Gastrocnemius medialis (tissue), 4 donors: ENCODE results near the gene NKTR.

ENCODE experiments used
- CTCF ChIP-seq, 5 experiments: fragments of 450-650 bp in 3 of 5; fragments of 200-600 bp in 2 of 5; sonication (generic) in 2 of 5; IDR thresholded peaks in 4 of 5; conservative IDR thresholded peaks in 1 of 5; 1 replicate in 4 of 5; 2 replicates in 1 of 5; pipeline ENCODE4 v1.5.1; 2016 to 2019; ENCODE audit warnings: antibody characterized with exemption in 5 of 5, mild to moderate bottlenecking in 3 of 5, moderate library complexity in 3 of 5
- POLR2A ChIP-seq, 2 donors: fragments of 450-650 bp; IDR thresholded peaks; one replicate each; pipeline ENCODE4 v1.6.1; 2017; ENCODE audit warnings: antibody characterized with exemption in 2 of 2, mild to moderate bottlenecking in 2 of 2, moderate library complexity in 2 of 2

- TF ChIP-seq CTCF (IDR thresholded peaks at IDR 0.05 in 4 of 5, conservative IDR thresholded peaks at IDR 0.05 in 1 of 5), result peak in 1 of 5 experiments; percentile 12
- TF ChIP-seq POLR2A (IDR thresholded peaks at IDR 0.05), result no peak
Measured at GRCh38 chr3:42601896-42602581, 1.6 kb downstream of the NKTR start.
